H9 (cell line): ENCODE data around the gene CAPN8. TPM values are rescaled to one million over a fixed set of nuclear protein-coding genes. Genes with fewer than 3 reads are reported as not detected.

Experiments
- DNase-seq: peaks from one replicate; pipeline ENCODE4 v3.0.0-alpha.2; 2017
- H2AFZ ChIP-seq: one replicate; pipeline ENCODE4 v1.6.1; 2013; ENCODE audit warnings: mild to moderate bottlenecking, low read length, control low read depth, moderate library complexity
- H2AK5ac ChIP-seq: 2 replicates; pipeline ENCODE4 v1.6.1; 2013; ENCODE audit warnings: low read length, control low read depth, mixed read lengths; ENCODE audit not compliant: insufficient read length
- H2BK120ac ChIP-seq: one replicate; pipeline ENCODE4 v1.6.1; 2013; ENCODE audit warnings: low read depth, mild to moderate bottlenecking, low read length, control low read depth, inconsistent platforms; ENCODE audit not compliant: poor library complexity, severe bottlenecking
- H2BK12ac ChIP-seq: 2 replicates; pipeline ENCODE4 v1.6.1; 2013; ENCODE audit warnings: low read length, control low read depth, mixed read lengths, low read depth; ENCODE audit not compliant: insufficient read length
- H2BK15ac ChIP-seq: 2 replicates; pipeline ENCODE4 v1.6.1; 2013; ENCODE audit warnings: low read depth, low read length, control low read depth
- H2BK20ac ChIP-seq: one replicate; pipeline ENCODE4 v1.6.1; 2013; ENCODE audit warnings: low read depth, mild to moderate bottlenecking, low read length, control low read depth, inconsistent platforms; ENCODE audit not compliant: poor library complexity, severe bottlenecking
- H2BK5ac ChIP-seq: 2 replicates; pipeline ENCODE4 v1.6.1; 2013; ENCODE audit warnings: low read length, control low read depth, mixed read lengths; ENCODE audit not compliant: insufficient read length
- H3K14ac ChIP-seq: 2 replicates; pipeline ENCODE4 v1.6.1; 2013; ENCODE audit warnings: low read length, control low read depth; ENCODE audit not compliant: insufficient read depth
- H3K18ac ChIP-seq: 2 replicates; pipeline ENCODE4 v1.6.1; 2013; ENCODE audit warnings: low read depth, mild to moderate bottlenecking, mixed read lengths, low read length, control low read depth; ENCODE audit not compliant: insufficient read length
- H3K23ac ChIP-seq: 2 replicates; pipeline ENCODE4 v1.6.1; 2013; ENCODE audit warnings: low read length, control low read depth, mixed read lengths, low read depth; ENCODE audit not compliant: insufficient read length
- H3K23me2 ChIP-seq: 2 replicates; pipeline ENCODE4 v1.6.1; 2013; ENCODE audit warnings: low read depth, mild to moderate bottlenecking, mixed read lengths, low read length, control low read depth; ENCODE audit not compliant: insufficient read length, poor library complexity, severe bottlenecking
- H3K27ac ChIP-seq: 2 replicates; pipeline ENCODE4 v1.5.1; 2013; ENCODE audit warnings: low read length, control low read depth, mixed read lengths, low read depth; ENCODE audit not compliant: insufficient read length
- H3K27me3 ChIP-seq: 2 replicates; pipeline ENCODE4 v1.6.1; 2013; ENCODE audit warnings: low read length, control low read depth, inconsistent platforms; ENCODE audit not compliant: insufficient read depth
- H3K4ac ChIP-seq: 2 replicates; pipeline ENCODE4 v1.6.1; 2013; ENCODE audit warnings: low read depth, mild to moderate bottlenecking, control low read depth, inconsistent platforms, low read length, moderate library complexity
- H3K4me1 ChIP-seq: 2 replicates; pipeline ENCODE4 v1.6.1; 2013; ENCODE audit warnings: low read length, control low read depth, inconsistent platforms; ENCODE audit not compliant: insufficient read depth
- H3K4me2 ChIP-seq: 2 replicates; pipeline ENCODE4 v1.6.1; 2013; ENCODE audit warnings: low read length, control low read depth, mixed read lengths; ENCODE audit not compliant: insufficient read length, insufficient read depth
- H3K56ac ChIP-seq: 2 replicates; pipeline ENCODE4 v1.6.1; 2013; ENCODE audit warnings: low read depth, mild to moderate bottlenecking, mixed read lengths, low read length, control low read depth; ENCODE audit not compliant: insufficient read length
- H3K79me1 ChIP-seq: 2 replicates; pipeline ENCODE4 v1.6.1; 2013; ENCODE audit warnings: low read depth, mild to moderate bottlenecking, moderate library complexity, low read length, control low read depth, inconsistent platforms; ENCODE audit not compliant: insufficient read depth, poor library complexity, severe bottlenecking
- H3K79me2 ChIP-seq: 2 replicates; pipeline ENCODE4 v1.6.1; 2013; ENCODE audit warnings: low read length, control low read depth, inconsistent platforms; ENCODE audit not compliant: insufficient read depth
- H3K9ac ChIP-seq: 2 replicates; pipeline ENCODE4 v1.6.1; 2013; ENCODE audit warnings: low read length, control low read depth, mixed read lengths; ENCODE audit not compliant: insufficient read length; ENCODE audit errors: extremely low read depth
- H3K9me3 ChIP-seq: one replicate; pipeline ENCODE4 v1.6.1; 2013; ENCODE audit warnings: low read depth, low read length, inconsistent platforms; ENCODE audit not compliant: control insufficient read depth
- H3T11ph ChIP-seq: one replicate; pipeline ENCODE4 v1.6.1; 2013; ENCODE audit warnings: mild to moderate bottlenecking, low read length, control low read depth, inconsistent platforms
- H4K20me1 ChIP-seq: one replicate; pipeline ENCODE4 v1.6.1; 2013; ENCODE audit not compliant: control insufficient read depth, insufficient read length, insufficient read depth
- H4K5ac ChIP-seq: 2 replicates; pipeline ENCODE4 v1.6.1; 2013; ENCODE audit warnings: low read depth, mild to moderate bottlenecking, mixed read lengths, low read length, control low read depth; ENCODE audit not compliant: insufficient read length
- H4K8ac ChIP-seq: replicated peaks from 2 replicates; pipeline ENCODE4 v1.6.1; 2013; ENCODE audit warnings: low read length, control low read depth, mixed read lengths, low read depth; ENCODE audit not compliant: insufficient read length
- H4K91ac ChIP-seq: 2 replicates; pipeline ENCODE4 v1.6.1; 2013; ENCODE audit warnings: low read depth, mild to moderate bottlenecking, moderate library complexity, mixed read lengths, low read length, control low read depth; ENCODE audit not compliant: insufficient read length
- H3K27ac Mint-ChIP-seq, 3 experiments: 2 replicates in 2 of 3; 3 replicates in 1 of 3; pipeline ENCODE4 v1.8.0; 2020 to 2021; ENCODE audit warnings: mixed read lengths in 3 of 3, mild to moderate bottlenecking in 1 of 3, moderate library complexity in 1 of 3
- H3K27me3 Mint-ChIP-seq: 2 replicates; pipeline ENCODE4 v1.8.0; 2021; ENCODE audit warnings: low read depth, mild to moderate bottlenecking, moderate library complexity, mixed read lengths
- H3K36me3 Mint-ChIP-seq, 3 experiments: 2 replicates in 2 of 3; 3 replicates in 1 of 3; pipeline ENCODE4 v1.8.0; 2020 to 2021; ENCODE audit warnings: low read depth in 3 of 3, mixed read lengths in 3 of 3; ENCODE audit not compliant: insufficient read depth in 1 of 3
- H3K4me1 Mint-ChIP-seq, 2 experiments: 2 replicates each; pipeline ENCODE4 v1.8.0; 2020; ENCODE audit warnings: mixed read lengths in 2 of 2
- H3K4me3 Mint-ChIP-seq, 2 experiments: 2 replicates in 1 of 2; 3 replicates in 1 of 2; pipeline ENCODE4 v1.8.0; 2020 to 2021; ENCODE audit warnings: mild to moderate bottlenecking in 2 of 2, mixed read lengths in 2 of 2, moderate library complexity in 1 of 2
- H3K9me3 Mint-ChIP-seq, 2 experiments: 2 replicates in 1 of 2; 3 replicates in 1 of 2; pipeline ENCODE4 v1.8.0; 2020; ENCODE audit warnings: mild to moderate bottlenecking in 2 of 2, mixed read lengths in 2 of 2, moderate library complexity in 1 of 2
- CTCF ChIP-seq: fragments of 200-600 bp; sonication (generic); conservative IDR thresholded peaks from 3 replicates; pipeline ENCODE4 v1.8.0; 2021; ENCODE audit warnings: antibody characterized with exemption, mild to moderate bottlenecking
- WGBS: extraction: QIAGEN DNeasy Blood & Tissue Kit; methylation state at CpG from one replicate; pipeline ENCODE4 v1.1.7; 2013; ENCODE audit warnings: missing lambda C conversion rate, low lambda C conversion rate, mixed read lengths; ENCODE audit not compliant: insufficient read length; ENCODE audit errors: extremely low coverage; 5-methylcytosine and 5-hydroxymethylcytosine counted together
- total RNA-seq: library from RNA; stranded (reverse); gene quantifications from 2 replicates; pipeline ENCODE4 v1.2.1, GENCODE V29; 2021

The CAPN8 gene
- total RNA-seq, 1 experiment from 2014 or later, result not detected

GRCh38 chr1:223525546-223525945 is 140.0 kb downstream of the CAPN8 start:
- no peak overlapping the region for H3K27ac Mint-ChIP-seq
- H3K23me2 ChIP-seq, result no peaks in the 10 kb centered on the region
- no CpG with 5 or more reads among the region's 3 CpGs for WGBS

More at GRCh38 chr1:223525546-223525945, 140.0 kb downstream of the CAPN8 start:
- Histone ChIP-seq H2AK5ac (no peak overlapping the region), H4K20me1 (no peaks in the 10 kb centered on the region), H3K27me3 (no peaks in the 10 kb centered on the region), H4K8ac (no peak overlapping the region), H3K18ac (no peak overlapping the region), H3K56ac (no peak overlapping the region), H3K27ac (no peak overlapping the region), H4K5ac (no peak overlapping the region), H3K4me1 (no peaks in the 10 kb centered on the region), H3K23ac (no peak overlapping the region), H3K4ac (no peak overlapping the region), H2BK12ac (no peak overlapping the region), H2BK5ac (no peak overlapping the region), H2AFZ (no peak overlapping the region), H3K9ac (no peak overlapping the region), H2BK20ac (no peak overlapping the region), H3K4me2 (no peak overlapping the region), H2BK15ac (no peak overlapping the region), H3K14ac (no peak overlapping the region), H3K9me3 (no peaks in the 10 kb centered on the region), H2BK120ac (no peak overlapping the region), H3K79me1 (no peaks in the 10 kb centered on the region), H3K79me2 (no peaks in the 10 kb centered on the region), H4K91ac (no peak overlapping the region), H3T11ph (no peak overlapping the region)
- Mint-ChIP-seq H3K4me3 (no peak overlapping the region), H3K4me1 (peaks cover 3 to 4% of the 10 kb centered on the region in 2 experiments; a peak in 3 of 4 replicates), H3K36me3 (peaks cover 0 to 2% (median 0%) of the 10 kb centered on the region in 3 experiments; a peak in 3 of 7 replicates), H3K9me3 (peaks cover 12 to 13% of the 10 kb centered on the region in 2 experiments; a peak in 3 of 5 replicates), H3K27me3 (peaks cover 1% of the 10 kb centered on the region)
- no peak for DNase-seq
- TF ChIP-seq CTCF, result no peak
